WTC11 (cell line): Measurements from ENCODE around the gene VSTM2B.

Experiments used
- CTCF ChIP-seq: fragments of 200-600 bp; IDR thresholded peaks from 2 replicates; pipeline ENCODE4 v1.8.0; 2022; ENCODE audit warnings: antibody characterized with exemption
- USF1 ChIP-seq: sonication (generic); formaldehyde crosslinking; IDR thresholded peaks from 2 replicates; pipeline ENCODE4 v1.8.0; 2022; ENCODE audit warnings: mild to moderate bottlenecking, missing genetic modification reagents
- TF ChIP-seq, protein P1 (sequence below): sonication (generic); formaldehyde crosslinking; IDR thresholded peaks from 2 replicates; pipeline ENCODE4 v1.8.1; 2023; ENCODE audit warnings: mild to moderate bottlenecking, missing genetic modification reagents

DNA sequence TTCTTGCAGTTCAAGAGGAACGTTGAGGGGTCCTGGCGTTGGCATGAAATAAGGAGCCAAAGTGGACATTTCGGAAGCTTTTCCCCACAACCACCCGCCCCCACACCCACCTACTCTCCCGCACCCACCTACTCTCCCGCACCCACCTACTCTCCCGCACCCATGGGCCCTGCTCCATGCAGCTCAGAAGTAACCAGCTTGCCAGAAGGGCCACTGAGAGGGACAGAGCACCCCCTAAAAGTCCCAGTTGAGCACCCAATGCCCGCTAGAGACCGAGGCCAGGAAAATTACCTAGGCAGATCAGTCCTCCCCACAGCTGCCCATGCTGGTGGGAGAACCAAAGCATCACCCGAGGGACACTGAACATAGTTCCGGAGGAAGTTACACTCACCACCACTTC, 11.8 kb downstream of the VSTM2B start:
- TF ChIP-seq USF1 (CRISPR knock-in tag) (no peak), CTCF (no peak)
- TF ChIP-seq, protein P1, sequence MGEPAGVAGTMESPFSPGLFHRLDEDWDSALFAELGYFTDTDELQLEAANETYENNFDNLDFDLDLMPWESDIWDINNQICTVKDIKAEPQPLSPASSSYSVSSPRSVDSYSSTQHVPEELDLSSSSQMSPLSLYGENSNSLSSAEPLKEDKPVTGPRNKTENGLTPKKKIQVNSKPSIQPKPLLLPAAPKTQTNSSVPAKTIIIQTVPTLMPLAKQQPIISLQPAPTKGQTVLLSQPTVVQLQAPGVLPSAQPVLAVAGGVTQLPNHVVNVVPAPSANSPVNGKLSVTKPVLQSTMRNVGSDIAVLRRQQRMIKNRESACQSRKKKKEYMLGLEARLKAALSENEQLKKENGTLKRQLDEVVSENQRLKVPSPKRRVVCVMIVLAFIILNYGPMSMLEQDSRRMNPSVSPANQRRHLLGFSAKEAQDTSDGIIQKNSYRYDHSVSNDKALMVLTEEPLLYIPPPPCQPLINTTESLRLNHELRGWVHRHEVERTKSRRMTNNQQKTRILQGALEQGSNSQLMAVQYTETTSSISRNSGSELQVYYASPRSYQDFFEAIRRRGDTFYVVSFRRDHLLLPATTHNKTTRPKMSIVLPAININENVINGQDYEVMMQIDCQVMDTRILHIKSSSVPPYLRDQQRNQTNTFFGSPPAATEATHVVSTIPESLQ (CRISPR knock-in tag): no peak
